GM18951 (cell line): Measurements from ENCODE around the gene CSF1.
"Not testable (repeated sequence)": the region's sequence is repeated elsewhere in the genome, so short reads cannot be mapped to it uniquely, and the experiment has no call there.

ENCODE experiments used
- POLR2A ChIP-seq: IDR thresholded peaks from 4 replicates; pipeline ENCODE4 v1.6.1; 2011; ENCODE audit warnings: mild to moderate bottlenecking; ENCODE audit not compliant: insufficient read length, insufficient read depth; ENCODE audit errors: extremely low read depth
- in situ Hi-C: fragments of 300-500 bp; cut with MboI; formaldehyde crosslinking; loops from one replicate; pipeline ENCODE4 v1.12.0; 2022; ENCODE audit warnings: low sequenced_read_pairs, mixed read lengths, inconsistent platforms; ENCODE audit not compliant: unreplicated experiment

Gene CSF1

GRCh38 chr1:109910123-109910962 is at the start of gene CSF1:
Gene CSF1, plus strand, starts transcription at chr1:109910849. Its CDS starts 175 bp downstream, at chr1:109911024.
- in situ Hi-C loops = no loop called here
- peak; percentile 60 for TF ChIP-seq POLR2A

GRCh38 chr1:109861616-109862015 is 49.0 kb upstream of the CSF1 start:
- in situ Hi-C loops = not testable (repeated sequence)

- in situ Hi-C loops = no loop called here
- TF ChIP-seq POLR2A = no peak
These were observed 47.0 kb upstream of the CSF1 start for GRCh38 chr1:109863667-109864046.

GRCh38 chr1:109864047-109864822 is 46.4 kb upstream of the CSF1 start:
- no peak for TF ChIP-seq POLR2A
- in situ Hi-C loops = no loop called here

- TF ChIP-seq POLR2A = no peak
- in situ Hi-C loops = no loop called here
These were observed 45.6 kb upstream of the CSF1 start for GRCh38 chr1:109864930-109865612.

- TF ChIP-seq POLR2A = no peak
These were observed 44.6 kb upstream of the CSF1 start for GRCh38 chr1:109866071-109866470.

GRCh38 chr1:109873278-109874175 is 37.1 kb upstream of the CSF1 start:
- TF ChIP-seq POLR2A = no peak
- in situ Hi-C loops = no loop called here

More at GRCh38 chr1:109866071-109866470, 44.6 kb upstream of the CSF1 start:
- in situ Hi-C loops = no loop called here

GRCh38 chr1:109874445-109874844 is 36.2 kb upstream of the CSF1 start:
- TF ChIP-seq POLR2A = no peak
- in situ Hi-C loops = no loop called here

GRCh38 chr1:109875874-109876273 is 34.8 kb upstream of the CSF1 start:
- TF ChIP-seq POLR2A = no peak
- in situ Hi-C loops = no loop called here

GRCh38 chr1:109876617-109877316 is 33.9 kb upstream of the CSF1 start:
- no peak for TF ChIP-seq POLR2A
- in situ Hi-C loops = no loop called here

GRCh38 chr1:109877317-109877771 is 33.3 kb upstream of the CSF1 start:
- TF ChIP-seq POLR2A = no peak
- in situ Hi-C loops = no loop called here

- no peak for TF ChIP-seq POLR2A
- in situ Hi-C loops = no loop called here
These were observed 32.9 kb upstream of the CSF1 start for GRCh38 chr1:109877776-109878175.
